Measurements from ENCODE around the gene GLTP.

GLTP gene

GRCh38 chr12:109888179-109889020, 8.1 kb upstream of the GLTP start:
- no peak overlapping the region for H3K4me3 ChIP-seq (replicated peaks in 1 of 2; ENCODE audit: low read depth in 2 of 2, low read length in 2 of 2)
- peak; percentile 76 to 99 for DNase-seq (ENCODE audit: low read depth in 2 of 2)
- TF ChIP-seq CTCF (IDR thresholded peaks at IDR 0.05; ENCODE audit: low read depth, low read length), result peak; percentile 23

GRCh38 chr12:109885616-109886015, 5.3 kb upstream of the GLTP start:
- peak in 1 of 2 donors; percentile 59 for DNase-seq (ENCODE audit: low read depth in 2 of 2)
- no peak overlapping the region for H3K4me3 ChIP-seq (replicated peaks in 1 of 2; ENCODE audit: low read depth in 2 of 2, low read length in 2 of 2)
- TF ChIP-seq CTCF (IDR thresholded peaks at IDR 0.05; ENCODE audit: low read depth, low read length), result no peak

- no peak for TF ChIP-seq CTCF (IDR thresholded peaks at IDR 0.05; ENCODE audit: low read depth, low read length)
- no peak overlapping the region for H3K4me3 ChIP-seq (replicated peaks in 1 of 2; ENCODE audit: low read depth in 2 of 2, low read length in 2 of 2)
- no peak for DNase-seq (ENCODE audit: low read depth in 2 of 2)
Observed at GRCh38 chr12:109883461-109883860, 3.1 kb upstream of the GLTP start.

- peak in 1 of 2 donors; percentile 22 for DNase-seq (ENCODE audit: low read depth in 2 of 2)
- no peak overlapping the region for H3K4me3 ChIP-seq (replicated peaks in 1 of 2; ENCODE audit: low read depth in 2 of 2, low read length in 2 of 2)
- TF ChIP-seq CTCF (IDR thresholded peaks at IDR 0.05; ENCODE audit: low read depth, low read length), result no peak
Observed at GRCh38 chr12:109881752-109882151, 1.4 kb upstream of the GLTP start.

GRCh38 chr12:109880938-109881337, 597 bp upstream of the GLTP start:
- DNase-seq (ENCODE audit: low read depth in 2 of 2), result no peak
- TF ChIP-seq CTCF (IDR thresholded peaks at IDR 0.05; ENCODE audit: low read depth, low read length), result no peak
- peak overlapping the region; percentile 66 to 77 for H3K4me3 ChIP-seq (replicated peaks in 1 of 2; ENCODE audit: low read depth in 2 of 2, low read length in 2 of 2)

GRCh38 chr12:109879351-109880042, 844 bp downstream of the GLTP start:
- peak in 1 of 2 donors; percentile 26 for DNase-seq (ENCODE audit: low read depth in 2 of 2)
- H3K4me3 ChIP-seq (replicated peaks in 1 of 2; ENCODE audit: low read depth in 2 of 2, low read length in 2 of 2), result peak overlapping the region; percentile 79 to 88
- no peak for TF ChIP-seq CTCF (IDR thresholded peaks at IDR 0.05; ENCODE audit: low read depth, low read length)
